H1 (cell line): ENCODE results near the gene NPM1. TPM values are rescaled to one million over a fixed set of nuclear protein-coding genes. Genes with fewer than 3 reads are reported as not detected.
A peak's percentile ranks its signal among the peaks of the same experiment; 100 is the strongest.

Source experiments
- CTCF ChIA-PET: fragments of 300-600 bp; sonication (Branson Sonifier 250); formaldehyde crosslinking; loops from one replicate; lab custom pipeline; 2021; ENCODE audit not compliant: partially characterized antibody; lab: Charles Lee
- POLR2A ChIA-PET: fragments of 300-600 bp; sonication (Branson Sonifier 250); formaldehyde crosslinking; loops from one replicate; lab custom pipeline; 2021; ENCODE audit warnings: inconsistent platforms; ENCODE audit not compliant: partially characterized antibody; lab: Charles Lee
- DNase-seq, 2 experiments: peaks; one replicate each; pipeline versions ENCODE4 v3.0.0 to v3.0.0-alpha.2; 2010 to 2022; ENCODE audit warnings: low spot score in 2 of 2, low read depth in 1 of 2, mixed read lengths in 1 of 2
- FAIRE-seq: peaks from 2 replicates; lab custom pipeline; 2011; peaks lifted over from hg19 to GRCh38; lab: Jason Lieb, UNC
- H2AFZ ChIP-seq: 2 replicates; pipeline ENCODE4 v1.8.1; 2012; ENCODE audit warnings: low read length, inconsistent platforms
- H2AK5ac ChIP-seq: 2 replicates; pipeline ENCODE4 v1.6.1; 2013; ENCODE audit warnings: low read depth, low read length
- H2BK120ac ChIP-seq: replicated peaks from 2 replicates; pipeline ENCODE3; 2013; ENCODE audit warnings: low read depth, low read length, inconsistent platforms
- H2BK12ac ChIP-seq: 2 replicates; pipeline ENCODE4 v1.6.1; 2013; ENCODE audit warnings: low read depth, low read length
- H2BK15ac ChIP-seq: 2 replicates; pipeline ENCODE4 v1.6.1; 2013; ENCODE audit warnings: low read length
- H2BK20ac ChIP-seq: 2 replicates; pipeline ENCODE4 v1.6.1; 2013; ENCODE audit warnings: low read length
- H2BK5ac ChIP-seq: 2 replicates; pipeline ENCODE4 v1.6.1; 2013; ENCODE audit warnings: low read depth, low read length
- H3K14ac ChIP-seq: 2 replicates; pipeline ENCODE4 v1.6.1; 2013; ENCODE audit warnings: inconsistent platforms; ENCODE audit not compliant: insufficient read length
- H3K18ac ChIP-seq: 2 replicates; pipeline ENCODE4 v1.6.1; 2013; ENCODE audit warnings: low read length; ENCODE audit errors: extremely low read depth
- H3K23ac ChIP-seq: 2 replicates; pipeline ENCODE4 v1.6.1; 2013; ENCODE audit warnings: inconsistent platforms; ENCODE audit not compliant: insufficient read length
- H3K23me2 ChIP-seq: 2 replicates; pipeline ENCODE4 v1.6.1; 2013; ENCODE audit warnings: low read depth, low read length
- H3K27ac ChIP-seq: 2 replicates; pipeline ENCODE4 v1.6.1; 2011; ENCODE audit warnings: low read depth, low read length, inconsistent platforms
- H3K27me3 ChIP-seq, 4 experiments: replicated peaks in 1 of 4; 1 replicate in 1 of 4; 2 replicates in 3 of 4; pipeline versions ENCODE4 v1.6.1 to v1.8.1; 2011 to 2013; ENCODE audit warnings: low read length in 3 of 4, mild to moderate bottlenecking in 3 of 4, inconsistent platforms in 2 of 4, mixed read lengths in 2 of 4, moderate library complexity in 1 of 4; ENCODE audit not compliant: control insufficient read depth in 3 of 4, insufficient read depth in 3 of 4; ENCODE audit errors: extremely low read depth in 1 of 4
- H3K36me3 ChIP-seq, 4 experiments: 2 replicates each; pipeline versions ENCODE4 v1.6.1 to v1.8.1; 2011 to 2013; ENCODE audit warnings: mild to moderate bottlenecking in 4 of 4, low read length in 3 of 4, moderate library complexity in 2 of 4, control low read depth in 1 of 4, inconsistent platforms in 1 of 4; ENCODE audit not compliant: insufficient read depth in 4 of 4, control insufficient read depth in 2 of 4
- H3K4ac ChIP-seq: replicated peaks from 2 replicates; pipeline ENCODE3; 2013; ENCODE audit warnings: low read length, low read depth, mixed read lengths, inconsistent platforms; ENCODE audit not compliant: insufficient read length
- H3K4me1 ChIP-seq, 4 experiments: replicated peaks in 1 of 4; 1 replicate in 1 of 4; 2 replicates in 3 of 4; pipeline versions ENCODE4 v1.6.1 to v1.8.1; 2011 to 2013; ENCODE audit warnings: low read length in 3 of 4, inconsistent platforms in 2 of 4, mixed read lengths in 1 of 4; ENCODE audit not compliant: insufficient read depth in 4 of 4, control insufficient read depth in 3 of 4
- H3K4me2 ChIP-seq, 2 experiments: 2 replicates each; pipeline versions ENCODE4 v1.6.1 to v1.8.1; 2011 to 2013; ENCODE audit warnings: low read depth in 2 of 2, low read length in 2 of 2, control low read depth in 1 of 2, inconsistent platforms in 1 of 2, mild to moderate bottlenecking in 1 of 2; ENCODE audit not compliant: insufficient read depth in 1 of 2
- H3K4me3 ChIP-seq, 4 experiments: fragments of 200-600, 300-600 bp in 1 of 4; sonication (generic), shearing (Covaris generic), sonication (Bioruptor Twin) in 1 of 4; 2 replicates each; pipeline versions ENCODE4 v1.5.1 to v1.8.1; 2011 to 2016; ENCODE audit warnings: low read length in 4 of 4, low read depth in 3 of 4, control low read depth in 2 of 4, inconsistent platforms in 2 of 4, mild to moderate bottlenecking in 2 of 4, mixed read lengths in 1 of 4, moderate library complexity in 1 of 4; ENCODE audit not compliant: insufficient read depth in 2 of 4; ENCODE audit errors: extremely low read depth in 1 of 4
- H3K56ac ChIP-seq: replicated peaks from 2 replicates; pipeline ENCODE3; 2013; ENCODE audit warnings: low read depth, mild to moderate bottlenecking, mixed read lengths, low read length, inconsistent platforms; ENCODE audit not compliant: insufficient read length
- H3K79me1 ChIP-seq: 2 replicates; pipeline ENCODE4 v1.6.1; 2013; ENCODE audit warnings: low read depth, low read length, control low read depth
- H3K79me2 ChIP-seq, 2 experiments: 2 replicates each; pipeline versions ENCODE4 v1.6.1 to v1.8.1; 2012 to 2013; ENCODE audit warnings: low read length in 2 of 2, mild to moderate bottlenecking in 2 of 2, inconsistent platforms in 1 of 2; ENCODE audit not compliant: insufficient read depth in 2 of 2, control insufficient read depth in 1 of 2
- H3K9ac ChIP-seq, 4 experiments: replicated peaks in 1 of 4; 1 replicate in 1 of 4; 2 replicates in 3 of 4; pipeline versions ENCODE4 v1.6.1 to v1.8.1; 2011 to 2013; ENCODE audit warnings: low read depth in 3 of 4, low read length in 3 of 4, control low read depth in 2 of 4, mild to moderate bottlenecking in 2 of 4, moderate library complexity in 2 of 4, inconsistent platforms in 1 of 4; ENCODE audit errors: extremely low read depth in 1 of 4
- H3K9me3 ChIP-seq, 2 experiments: 2 replicates each; pipeline versions ENCODE4 v1.6.1 to v1.8.1; 2012 to 2013; ENCODE audit warnings: mild to moderate bottlenecking in 2 of 2, moderate library complexity in 2 of 2, control low read depth in 1 of 2, inconsistent platforms in 1 of 2, low read depth in 1 of 2, low read length in 1 of 2, mixed read lengths in 1 of 2; ENCODE audit not compliant: insufficient read depth in 2 of 2
- H4K20me1 ChIP-seq, 2 experiments: replicated peaks in 1 of 2; 2 replicates each; pipeline versions ENCODE3 to v1.8.1; 2011 to 2013; ENCODE audit warnings: inconsistent platforms in 2 of 2, low read length in 2 of 2, mild to moderate bottlenecking in 1 of 2; ENCODE audit not compliant: insufficient read depth in 2 of 2, control insufficient read depth in 1 of 2
- H4K5ac ChIP-seq: 2 replicates; pipeline ENCODE4 v1.6.1; 2013; ENCODE audit warnings: low read length, low read depth, mixed read lengths, inconsistent platforms; ENCODE audit not compliant: insufficient read length
- H4K8ac ChIP-seq: 2 replicates; pipeline ENCODE4 v1.8.0; 2013; ENCODE audit warnings: mild to moderate bottlenecking, moderate library complexity, low read length, inconsistent platforms; ENCODE audit not compliant: insufficient read depth; ENCODE audit errors: extremely low read depth
- H4K91ac ChIP-seq: replicated peaks from 2 replicates; pipeline ENCODE3; 2013; ENCODE audit warnings: low read length, mixed read lengths, inconsistent platforms; ENCODE audit not compliant: insufficient read length
- ASH2L ChIP-seq: fragments of 200-600, 300-600 bp; sonication (generic); IDR thresholded peaks from one replicate; pipeline ENCODE4 v1.7.1; 2017; ENCODE audit warnings: low read length
- GTF2F1 ChIP-seq: IDR thresholded peaks from 2 replicates; pipeline ENCODE4 v1.6.1; 2012; ENCODE audit warnings: low read depth, low read length, improper control_type of control experiment, borderline replicate concordance
- HDAC2 ChIP-seq, 2 experiments: fragments of 300-600 bp in 1 of 2; sonication (generic) in 1 of 2; IDR thresholded peaks; 2 replicates each; pipeline ENCODE4 v1.6.1; 2011 to 2012; ENCODE audit warnings: low read depth in 2 of 2, low read length in 2 of 2, mild to moderate bottlenecking in 2 of 2, moderate library complexity in 2 of 2, borderline replicate concordance in 1 of 2, inconsistent platforms in 1 of 2
- JUND ChIP-seq: IDR thresholded peaks from 2 replicates; pipeline ENCODE4 v1.6.1; 2011; ENCODE audit warnings: mild to moderate bottlenecking, improper control_type of control experiment, low read length
- KDM1A ChIP-seq: fragments of 200-600, 300-600 bp; sonication (generic); IDR thresholded peaks from 2 replicates; pipeline ENCODE4 v1.7.1; 2016; ENCODE audit warnings: mild to moderate bottlenecking, low read length, borderline replicate concordance
- KDM4A ChIP-seq: IDR thresholded peaks from one replicate; pipeline ENCODE4 v1.7.1; 2012; ENCODE audit warnings: low read depth, mild to moderate bottlenecking, moderate library complexity, low read length, inconsistent platforms; ENCODE audit not compliant: severe bottlenecking
- PHF8 ChIP-seq: fragments of 200-600 bp; sonication (generic); conservative IDR thresholded peaks from 2 replicates; pipeline ENCODE4 v1.7.1; 2012; ENCODE audit warnings: low read depth, mild to moderate bottlenecking, inconsistent platforms, low read length, moderate library complexity
- POLR2A ChIP-seq, 2 experiments: IDR thresholded peaks; 1 replicate in 1 of 2; 2 replicates in 1 of 2; pipeline ENCODE4 v1.6.1; 2011; ENCODE audit warnings: low read depth in 2 of 2, low read length in 2 of 2, mild to moderate bottlenecking in 2 of 2; ENCODE audit errors: control extremely low read depth in 1 of 2
- POU5F1 ChIP-seq: IDR thresholded peaks from 2 replicates; pipeline ENCODE4 v1.6.1; 2011; ENCODE audit warnings: low read depth, mild to moderate bottlenecking, low read length, moderate library complexity
- TAF7 ChIP-seq: optimal IDR thresholded peaks from 2 replicates; pipeline ENCODE3; 2011; ENCODE audit warnings: low read depth, mild to moderate bottlenecking, inconsistent platforms, low read length, moderate library complexity, borderline replicate concordance
- WGBS, 2 experiments: shearing (Covaris generic) in 1 of 2; methylation state at CpG; one replicate each; pipeline versions ENCODE4 v1.1.6 to v1.1.7; 2013 to 2015; ENCODE audit warnings: low lambda C conversion rate in 2 of 2, mixed read lengths in 2 of 2, inconsistent platforms in 1 of 2, low coverage in 1 of 2, missing lambda C conversion rate in 1 of 2; ENCODE audit not compliant: insufficient replicate concordance in 2 of 2, insufficient coverage in 1 of 2, insufficient read length in 1 of 2; ENCODE audit errors: extremely low coverage in 1 of 2, missing lambda C conversion rate in 1 of 2; 5-methylcytosine and 5-hydroxymethylcytosine counted together
- polyA plus RNA-seq, 7 experiments: library from polyadenylated mRNA; depleted of rRNA in 3 of 7; stranded (reverse) in 5 of 7; unstranded in 2 of 7; fragments of >200 nt in 5 of 7; fragments of 200-250 nt in 2 of 7; gene quantifications; 1 replicate in 5 of 7; 2 replicates in 1 of 7; 4 replicates in 1 of 7; pipeline versions ENCODE4 v1.2.1 to v1.2.3, GENCODE V29; 2011 to 2013; ENCODE audit warnings: missing spikeins in 2 of 7, mixed read lengths in 2 of 7
- total RNA-seq: library from RNA; stranded (reverse); fragmentation: NEBNext Ultra II Directional; extraction: Animal tissue kit (Norgen Biotek cat#: 25700); gene quantifications from 2 replicates; pipeline ENCODE4 v1.2.1, GENCODE V29; 2021

NPM1 gene
- total and polyA plus RNA-seq, 2 of the 8 experiments (the other 6 are each of a cell fraction or from before 2014, with no cell fraction given): 2,182 to 4,042 TPM

- no peak overlapping the region for H3K56ac ChIP-seq
- H3K23ac ChIP-seq: no peak overlapping the region
- H3K4me1 ChIP-seq: peaks cover 14 to 25% (median 20%) of the 10 kb centered on the region in 4 experiments
- peak in 1 of 2 experiments; percentile 69 for DNase-seq
- peaks cover 2% of the 10 kb centered on the region; the same call in 1 of the 2 replicates for H3K23me2 ChIP-seq
- H2BK20ac ChIP-seq: no peak overlapping the region
- H3K27ac ChIP-seq: no peak overlapping the region
- H3K4ac ChIP-seq: no peak overlapping the region
- H2BK120ac ChIP-seq: no peak overlapping the region
- peak overlapping the region; percentile 90; the same call in 1 of the 2 replicates for H4K8ac ChIP-seq
- TF ChIP-seq GTF2F1 (no peak), KDM1A (peak; percentile 92), POU5F1 (no peak), KDM4A (peak; percentile 48), JUND (peak; percentile 38; the same call in 1 of the 2 replicates), PHF8 (0 out of 2 replicates have a peak, but pooled peaks have one; percentile 40), HDAC2 (IDR thresholded peaks at IDR 0.05; ENCODE audit: borderline replicate concordance in 1 of 2, low read depth in 2 of 2, low read length in 2 of 2) (peak in 1 of 2 experiments; percentile 74; a peak in 1 of 4 replicates), TAF7 (peak; percentile 12), ASH2L (peak; percentile 38), POLR2A (IDR thresholded peaks at IDR 0.05; ENCODE audit: control extremely low read depth in 1 of 2, low read depth in 2 of 2, low read length in 2 of 2) (0 out of 3 replicates have a peak, but pooled peaks of 1 of the 2 experiments have one; percentile 18)
- TF ChIP-seq, all 59 proteins: peak for 8
- no peak overlapping the region for H2AK5ac ChIP-seq
- H3K79me1 ChIP-seq: no peaks in the 10 kb centered on the region
- H3K9me3 ChIP-seq: no peaks in the 10 kb centered on the region; a peak in 1 of 4 replicates
- no peaks in the 10 kb centered on the region for H3K36me3 ChIP-seq
- H3K79me2 ChIP-seq: no peaks in the 10 kb centered on the region
- no peak overlapping the region; the same call in 1 of the 2 replicates for H2BK5ac ChIP-seq
- H3K4me2 ChIP-seq: peak overlapping the region; percentile 62
- CTCF ChIA-PET: interaction anchor here (1.4 to 4.8 kb wide), 4 partner anchors 9 to 33 kb away, joined by 4 to 30 read pairs (median 22); partner anchors contain the start of gene FGF18
- H2AFZ ChIP-seq: no peak overlapping the region
- H2BK12ac ChIP-seq: 0 out of 2 replicates have a peak overlapping the region, but pooled peaks have one; percentile 84
- peaks cover 0 to 8% (median 6%) of the 10 kb centered on the region in 4 experiments; a peak in 4 of 7 replicates for H3K27me3 ChIP-seq
- no peak for FAIRE-seq
- peak overlapping the region; percentile 5 to 58 (median 28); a peak in 6 of 8 replicates for H3K4me3 ChIP-seq
- H3K14ac ChIP-seq: no peak overlapping the region
- no peaks in the 10 kb centered on the region for H4K20me1 ChIP-seq
- peak overlapping the region; percentile 28 for H4K5ac ChIP-seq
- peak overlapping the region in 1 of 4 experiments; percentile 81; a peak in 2 of 7 replicates for H3K9ac ChIP-seq
- POLR2A ChIA-PET: interaction anchor here (0.8 to 1.6 kb wide), 4 partner anchors 11 to 62 kb away, joined by 3 to 4 read pairs (median 4); no protein-coding TSS in a partner anchor
- no peak overlapping the region; the same call in 1 of the 2 replicates for H2BK15ac ChIP-seq
- WGBS, 2 experiments: 14% methylated on average over 30 of the region's 88 CpGs; no CpG with 5 or more reads in 1 of the 2 experiments
- peak overlapping the region; percentile 60 for H3K18ac ChIP-seq
- H4K91ac ChIP-seq: peak overlapping the region; percentile 59
Measured at GRCh38 chr5:171450423-171451331, 63.0 kb downstream of the NPM1 start.
